Measurements from ENCODE around the gene PRPS1L1.

Gene PRPS1L1

DNA sequence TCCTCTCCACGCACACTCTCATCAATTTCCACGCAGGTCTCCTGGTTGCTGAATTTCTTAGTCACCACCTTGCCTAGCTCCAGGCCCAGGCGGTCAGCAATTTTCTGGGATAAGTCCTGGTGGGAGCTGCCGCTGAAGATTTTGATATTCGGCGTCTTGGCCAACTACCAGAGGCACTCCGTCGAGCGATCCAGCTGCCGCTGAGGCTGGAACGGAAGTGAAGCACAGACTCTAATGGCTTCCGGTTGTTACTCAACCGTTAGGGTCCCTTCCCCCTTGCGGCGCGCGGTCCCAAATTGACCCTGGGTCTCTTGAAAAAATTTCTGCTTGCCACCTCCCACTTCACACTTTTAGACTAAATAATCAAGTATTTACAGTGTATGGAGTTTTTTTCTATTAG, at the start of gene PRPS1L1:
PRPS1L1 (minus strand) TSS at position 219 of the 400 bp plus-strand sequence.
- DNase-seq (ENCODE audit: low read depth), result no peak

DNA sequence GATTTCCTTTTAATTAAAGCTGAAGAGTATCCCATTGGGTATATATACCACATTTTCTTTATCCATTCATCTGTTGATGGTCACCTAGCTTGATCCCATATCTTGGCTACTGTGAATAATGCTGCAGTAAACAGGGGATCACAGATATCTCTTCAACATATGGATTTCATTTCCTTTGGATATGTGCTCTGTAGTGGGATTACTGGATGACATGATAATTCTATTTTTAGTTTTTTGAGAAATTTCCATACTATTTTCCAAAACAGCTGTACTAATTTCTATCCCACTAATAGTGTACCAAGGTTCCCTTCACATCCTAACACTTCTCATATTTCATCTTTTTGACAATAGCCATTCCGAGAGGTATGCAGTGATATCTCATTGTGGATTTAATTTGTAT, 48.8 kb upstream of the PRPS1L1 start:
- no peak for DNase-seq (ENCODE audit: low read depth)

DNA sequence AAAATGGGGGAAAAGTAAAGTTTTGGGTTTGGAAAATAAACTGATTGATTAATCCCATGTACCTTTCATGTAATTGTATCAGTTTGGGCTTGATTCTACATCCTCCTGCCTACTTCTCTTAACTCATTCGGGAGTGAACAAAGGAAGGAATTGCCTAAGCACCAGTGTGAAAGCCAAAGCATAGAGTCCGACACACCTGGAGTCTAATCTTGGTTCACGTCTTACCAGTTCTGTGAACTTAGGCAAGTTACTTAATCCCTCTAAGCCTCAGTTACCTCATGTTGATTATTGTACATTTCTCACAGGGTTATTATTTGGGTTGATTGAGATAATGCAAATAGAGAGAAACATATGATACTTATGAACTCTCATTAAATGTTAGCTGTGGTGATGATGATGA, 41.1 kb upstream of the PRPS1L1 start:
- no peak for DNase-seq (ENCODE audit: low read depth)

DNA sequence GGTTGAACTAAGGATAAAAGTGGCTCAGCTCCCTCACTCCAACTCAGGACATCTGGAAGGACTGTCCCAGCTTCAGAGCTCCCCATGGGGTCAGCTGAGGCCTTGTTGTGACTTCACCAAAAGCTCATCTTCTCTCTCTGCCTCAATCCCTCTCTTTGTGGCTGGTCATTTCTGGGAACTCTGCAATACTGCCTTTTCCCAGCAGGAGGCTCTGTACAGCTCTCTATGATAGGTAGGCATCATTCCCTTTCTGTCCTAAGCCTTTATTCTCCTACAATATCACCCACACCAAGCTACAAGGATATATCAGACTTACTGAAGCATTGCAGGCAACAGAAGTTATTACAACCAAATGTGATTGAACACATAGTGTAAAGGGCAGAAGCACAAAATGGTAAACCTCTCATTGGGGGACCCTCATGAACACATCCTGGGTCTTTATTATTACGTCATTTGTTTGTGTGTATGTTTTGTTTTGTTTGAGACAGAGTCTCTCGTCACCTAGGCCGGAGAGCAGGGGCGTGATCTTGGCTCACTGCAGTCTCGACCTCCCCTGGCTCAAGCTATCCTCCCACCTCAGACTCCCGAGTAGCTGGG, 36.7 kb upstream of the PRPS1L1 start:
- DNase-seq (ENCODE audit: low read depth), result no peak

DNA sequence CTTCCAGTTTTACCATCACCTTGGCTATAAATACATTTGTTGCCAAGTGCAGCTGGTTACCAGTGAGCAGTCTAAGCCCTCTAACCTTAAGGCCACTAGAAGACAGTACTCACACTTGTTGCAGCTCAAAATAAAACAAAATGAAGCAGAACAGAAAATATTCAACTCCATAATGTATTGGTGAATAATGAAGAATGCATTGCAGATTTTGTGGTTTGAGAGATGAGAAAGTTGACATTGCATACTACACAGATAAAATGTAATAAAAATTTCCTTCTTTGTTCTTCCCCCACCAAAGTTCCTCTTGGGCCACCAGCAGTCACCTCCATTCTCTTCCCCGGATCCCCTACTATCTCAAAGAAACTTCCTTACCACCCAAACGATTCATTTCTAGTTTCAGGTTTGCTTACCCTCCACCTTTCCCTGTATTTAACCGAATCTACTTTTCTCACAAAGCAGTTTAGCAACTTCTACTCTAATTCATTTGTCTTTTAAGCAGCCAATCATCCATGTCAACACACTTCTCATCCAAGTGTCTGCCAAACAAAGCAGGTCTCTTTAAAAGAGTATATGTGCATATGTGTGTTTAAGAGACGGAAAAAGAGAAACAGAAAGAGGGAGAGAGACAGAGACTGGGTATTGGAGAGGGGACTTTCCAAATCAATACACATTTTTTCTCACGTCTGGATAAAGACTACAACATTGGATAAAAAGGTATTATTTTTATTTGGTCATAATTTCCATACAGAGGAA, 35.7 kb upstream of the PRPS1L1 start:
- no peak for DNase-seq (ENCODE audit: low read depth)

DNA sequence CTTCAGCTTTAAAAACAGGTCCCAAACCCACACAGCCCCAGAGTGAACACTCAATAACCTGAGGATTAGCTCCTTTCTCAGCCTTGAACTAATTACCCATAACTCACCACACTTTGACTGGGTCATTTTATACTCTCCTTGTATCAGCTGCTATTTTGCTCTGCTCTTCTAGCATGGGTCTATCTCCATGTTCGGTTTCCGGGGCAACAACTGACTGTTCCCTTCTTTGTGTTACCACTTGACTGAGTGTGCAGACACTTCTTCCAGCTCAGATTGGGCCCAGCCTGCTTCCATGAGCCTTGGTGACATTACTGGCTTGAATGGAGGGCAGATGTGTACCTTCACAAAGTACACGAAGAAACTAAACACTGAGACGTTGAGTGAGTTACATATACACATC, 31.5 kb upstream of the PRPS1L1 start:
- DNase-seq (ENCODE audit: low read depth), result no peak

DNA sequence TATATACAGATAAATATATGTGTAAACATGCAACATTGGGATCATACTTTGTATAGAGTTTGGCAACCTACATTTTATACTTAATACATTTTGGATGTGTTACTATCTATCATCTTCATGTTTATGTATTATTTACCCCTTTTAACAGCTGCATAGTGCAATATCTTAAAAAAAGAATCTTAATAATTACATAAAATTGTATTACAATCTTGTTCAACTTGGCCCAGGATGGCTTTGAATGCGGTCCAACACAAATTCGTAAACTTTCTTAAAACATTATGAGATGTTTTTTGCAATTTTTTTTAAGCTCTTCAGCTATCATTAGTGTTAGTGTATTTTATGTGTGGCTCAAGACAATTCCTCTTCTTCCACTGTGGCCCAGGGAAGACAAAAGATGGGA, 26.3 kb upstream of the PRPS1L1 start:
- no peak for DNase-seq (ENCODE audit: low read depth)

DNA sequence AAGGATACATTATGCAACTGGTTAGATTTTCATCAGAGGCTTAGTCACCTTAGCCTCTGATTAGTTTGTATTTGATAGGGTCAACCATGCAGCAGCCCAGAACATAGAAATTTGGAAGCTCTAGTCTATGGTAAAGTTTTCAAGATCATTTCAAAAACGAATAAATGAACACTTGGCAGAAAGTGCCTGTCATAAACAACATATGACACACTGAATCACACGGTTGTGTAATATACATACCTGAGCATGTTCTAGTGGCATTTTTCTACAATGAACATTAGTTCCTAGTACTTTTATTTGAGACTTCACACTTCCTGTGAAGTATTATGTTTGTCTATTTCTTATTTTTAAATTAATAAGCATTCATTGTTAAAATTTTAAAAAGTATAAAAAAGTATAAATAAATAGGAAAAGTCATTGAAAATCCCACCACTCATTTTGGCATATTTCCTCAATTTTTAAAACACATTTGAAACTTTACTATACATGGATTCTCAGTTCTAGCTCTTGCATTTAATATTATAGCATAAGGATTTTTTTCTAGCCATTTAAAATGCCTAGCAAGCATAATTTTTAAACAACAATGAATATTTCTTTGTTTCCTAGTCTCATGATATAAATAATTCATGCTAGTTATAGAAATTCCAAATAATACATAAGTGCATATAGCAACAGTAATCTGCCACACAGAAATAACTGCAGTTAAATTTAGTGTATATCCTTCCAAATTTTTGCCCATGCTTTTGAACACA, 25.7 kb upstream of the PRPS1L1 start:
- no peak for DNase-seq (ENCODE audit: low read depth)

DNA sequence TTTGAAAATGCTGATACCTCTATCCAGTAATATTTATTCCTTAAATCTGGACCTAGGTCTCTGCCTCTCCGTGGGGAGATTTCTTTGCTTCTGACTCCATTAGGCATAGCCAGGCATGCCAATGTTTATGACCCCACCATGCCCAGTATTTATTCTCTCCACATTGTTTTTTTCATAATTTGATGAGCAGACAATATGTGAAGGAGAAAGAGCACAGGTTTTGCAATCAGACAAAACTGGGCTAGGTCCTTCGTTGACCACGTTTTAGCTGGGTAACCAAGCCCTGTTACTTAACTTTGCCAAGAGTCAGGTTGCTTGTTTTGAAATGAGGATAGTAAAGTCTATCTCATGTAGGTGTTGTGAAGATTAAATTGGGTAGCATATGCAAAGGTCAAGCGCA, 21.6 kb upstream of the PRPS1L1 start:
- no peak for DNase-seq (ENCODE audit: low read depth)

DNA sequence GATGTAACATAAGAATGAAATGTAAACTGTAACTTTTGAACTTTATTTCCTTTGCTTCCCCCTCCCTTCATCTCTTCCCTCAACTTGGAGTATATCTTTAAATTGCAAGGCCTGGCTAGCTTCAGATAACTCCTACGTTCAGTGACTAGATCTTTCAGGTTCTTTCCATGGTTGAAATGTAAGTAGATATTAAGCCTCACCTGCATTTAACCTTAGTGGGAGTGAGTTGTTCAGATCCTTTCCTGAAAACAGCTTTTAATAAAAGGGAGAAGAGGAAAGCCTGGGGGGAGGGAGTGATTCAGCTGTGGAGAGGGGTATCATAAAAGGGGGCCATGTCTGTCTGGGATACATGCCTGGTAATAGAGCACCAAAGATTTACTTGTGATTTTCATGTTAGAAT, 19.0 kb upstream of the PRPS1L1 start:
- no peak for DNase-seq (ENCODE audit: low read depth)

DNA sequence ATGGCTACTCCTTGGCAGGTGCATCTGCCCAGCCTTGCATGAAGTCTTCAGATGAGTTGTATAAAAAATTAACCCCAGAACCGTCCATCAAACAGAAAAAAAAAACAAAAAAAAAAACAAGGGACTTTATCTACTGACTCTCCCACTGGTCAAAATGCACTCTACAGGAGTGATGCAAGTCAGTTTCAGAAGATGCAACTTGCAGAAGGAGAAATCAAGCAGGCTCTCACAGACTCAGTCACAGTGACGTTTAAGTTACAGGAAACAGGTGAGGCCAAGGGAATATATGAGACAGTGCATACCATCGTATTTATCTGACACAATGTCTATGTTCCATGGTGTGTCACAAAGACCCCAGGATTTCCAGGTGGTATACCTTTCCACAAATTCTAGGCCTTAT, 17.5 kb upstream of the PRPS1L1 start:
- DNase-seq (ENCODE audit: low read depth), result no peak

DNA sequence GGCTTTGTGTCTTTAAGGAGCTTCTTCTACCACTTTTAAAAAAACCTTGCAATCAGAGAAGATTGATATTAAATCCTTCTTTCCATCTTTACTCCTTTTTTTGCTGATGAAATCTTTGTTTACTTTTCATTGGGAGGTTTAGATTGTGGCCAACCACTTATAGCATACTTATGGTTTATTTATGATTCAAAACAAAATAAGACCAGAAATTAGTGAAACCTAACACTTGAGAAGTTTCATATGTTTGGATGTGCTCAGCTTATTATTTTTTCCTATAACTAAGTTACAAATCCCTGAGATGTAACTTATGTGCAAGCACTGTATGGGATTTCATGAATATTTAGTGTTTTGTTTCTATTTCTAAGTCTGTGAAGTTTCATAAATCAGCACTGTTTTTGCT, 13.5 kb upstream of the PRPS1L1 start:
- DNase-seq (ENCODE audit: low read depth), result no peak

DNA sequence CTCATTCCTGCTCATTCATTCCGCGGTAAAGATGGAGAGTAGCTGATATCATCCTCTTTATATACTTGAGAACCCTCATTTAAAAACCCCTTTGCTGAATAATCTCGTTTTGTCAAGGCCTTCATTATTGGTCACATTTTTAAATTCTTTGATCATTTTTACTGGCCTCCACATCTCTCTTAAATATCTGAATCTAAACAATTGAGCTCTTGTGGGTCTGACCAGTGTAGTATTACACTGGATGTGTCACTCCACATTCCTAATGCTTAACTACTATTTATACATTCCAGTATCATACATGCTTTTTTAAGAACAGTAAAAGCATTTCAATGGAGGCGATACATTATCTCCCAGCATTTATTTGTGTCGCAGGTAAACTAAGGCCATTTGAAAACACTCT, 12.6 kb upstream of the PRPS1L1 start:
- no peak for DNase-seq (ENCODE audit: low read depth)

DNA sequence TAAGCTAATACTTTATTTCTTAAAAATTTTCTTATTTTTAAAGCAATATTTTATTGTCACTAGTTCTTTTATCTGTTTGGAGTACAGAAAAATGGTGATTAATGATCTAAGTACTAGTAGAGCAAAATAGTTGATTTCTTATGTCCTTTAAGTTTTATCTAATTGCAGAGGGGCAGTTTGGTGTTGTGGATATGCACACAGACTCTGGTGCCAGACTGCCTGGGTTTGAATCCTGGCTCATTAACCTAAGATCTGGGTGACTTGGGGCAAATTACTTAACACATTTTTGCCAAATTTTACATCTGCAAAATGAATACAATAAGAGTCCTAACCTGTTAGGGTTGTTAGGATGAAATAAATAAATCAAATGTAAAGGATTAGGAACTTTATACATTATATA, 10.7 kb upstream of the PRPS1L1 start:
- no peak for DNase-seq (ENCODE audit: low read depth)

DNA sequence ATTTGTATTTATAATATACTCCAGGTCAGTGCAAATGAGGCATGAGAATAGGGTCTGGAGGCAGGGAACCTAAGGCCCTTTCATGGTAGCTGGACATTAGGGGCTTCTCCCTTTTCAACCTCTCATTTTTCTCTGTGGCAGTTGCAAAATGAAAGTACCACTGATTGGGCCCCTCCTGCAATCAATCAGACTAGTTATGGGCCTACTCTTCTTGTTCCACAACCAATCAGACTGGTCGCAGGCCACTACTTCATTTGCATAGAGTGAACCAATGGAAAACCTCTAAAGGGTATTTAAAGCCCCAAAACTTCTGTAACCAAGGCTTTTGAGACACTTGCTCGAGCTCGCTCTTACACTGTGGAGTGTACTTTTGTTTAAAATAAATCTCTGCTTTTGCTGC, 10.0 kb upstream of the PRPS1L1 start:
- DNase-seq (ENCODE audit: low read depth), result no peak

DNA sequence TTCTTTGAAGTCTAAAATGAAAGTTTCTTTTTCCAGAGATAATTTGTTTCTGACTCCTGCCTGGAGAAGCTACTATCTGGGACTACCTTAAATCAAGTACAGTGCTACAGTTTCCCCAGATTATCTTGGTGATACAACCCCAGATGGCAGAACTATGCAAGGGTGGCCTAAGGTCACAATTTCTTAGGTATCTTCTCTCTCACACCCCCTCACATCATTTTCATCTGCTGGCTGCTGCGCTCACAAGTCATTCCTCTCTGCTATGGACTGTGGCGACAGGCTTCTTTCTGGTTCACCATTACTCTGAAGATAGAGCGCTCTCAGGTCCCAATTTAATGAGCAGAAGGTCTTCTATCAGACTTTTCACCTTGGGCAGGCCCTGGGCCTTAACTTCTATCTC, 9.1 kb upstream of the PRPS1L1 start:
- DNase-seq (ENCODE audit: low read depth), result no peak

DNA sequence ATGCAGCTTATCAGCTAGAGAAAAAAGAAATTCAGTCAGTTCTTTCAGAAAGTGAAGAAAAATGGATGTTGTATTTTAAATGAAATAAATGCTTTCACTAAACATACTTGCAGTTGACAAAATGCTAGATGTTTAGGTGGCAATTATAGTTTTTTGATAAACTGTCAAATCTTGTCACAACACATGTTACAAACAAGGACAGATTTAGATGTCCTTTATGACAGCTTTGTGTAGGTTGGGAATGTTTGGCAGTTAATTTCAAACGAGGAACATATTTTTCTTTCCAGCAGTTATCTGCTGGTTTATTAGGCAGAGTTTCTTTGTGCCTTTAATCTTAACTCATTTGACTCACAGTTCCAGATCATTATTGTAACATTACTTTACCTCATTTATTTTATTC, 3.1 kb upstream of the PRPS1L1 start:
- no peak for DNase-seq (ENCODE audit: low read depth)

DNA sequence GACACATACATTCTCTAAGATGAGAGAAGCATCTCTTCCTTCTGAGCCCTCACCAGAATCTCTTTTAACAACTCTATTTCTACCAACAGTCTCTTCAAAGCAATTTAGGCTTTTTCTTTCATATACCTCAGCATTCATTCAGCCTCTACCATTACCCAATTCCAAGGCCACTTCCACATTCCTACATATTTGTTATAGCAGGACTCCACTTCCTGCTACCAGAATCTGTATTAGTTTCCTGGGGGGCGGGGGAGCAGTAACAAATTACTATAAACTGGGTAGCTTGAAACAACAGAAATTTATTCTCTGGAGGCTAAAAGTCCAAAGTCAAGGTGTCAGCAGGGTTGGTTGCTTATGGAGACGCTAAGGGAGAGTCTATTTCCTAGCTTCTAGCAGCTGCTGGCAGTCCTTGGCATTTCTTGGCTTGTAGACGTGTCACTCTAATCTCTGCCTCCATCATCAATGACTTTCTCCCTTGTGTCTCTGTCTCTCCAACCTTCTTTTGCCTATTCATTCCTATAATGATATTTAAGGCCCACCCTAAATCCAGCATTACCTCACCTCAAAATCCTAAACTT, 7.4 kb downstream of the PRPS1L1 start:
- no peak for DNase-seq (ENCODE audit: low read depth)

DNA sequence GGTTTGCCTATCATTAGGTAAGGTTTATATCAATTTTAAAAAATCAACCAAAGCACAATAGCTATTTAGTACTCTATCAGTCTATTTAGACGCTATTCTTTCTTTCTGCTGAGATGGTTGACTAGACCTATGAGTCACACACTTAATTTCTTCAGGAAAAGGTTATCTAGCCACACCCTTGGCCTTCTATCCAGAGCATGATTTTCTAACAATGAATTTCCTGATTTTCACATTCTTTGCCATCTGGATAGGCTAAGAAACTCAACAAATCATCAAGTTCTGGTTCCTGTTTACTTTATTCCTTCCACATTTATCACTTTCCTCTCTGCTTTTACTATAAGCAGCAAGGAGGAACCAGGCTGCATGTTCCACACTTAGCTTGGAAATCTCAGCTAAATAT, 8.1 kb downstream of the PRPS1L1 start:
- no peak for DNase-seq (ENCODE audit: low read depth)

DNA sequence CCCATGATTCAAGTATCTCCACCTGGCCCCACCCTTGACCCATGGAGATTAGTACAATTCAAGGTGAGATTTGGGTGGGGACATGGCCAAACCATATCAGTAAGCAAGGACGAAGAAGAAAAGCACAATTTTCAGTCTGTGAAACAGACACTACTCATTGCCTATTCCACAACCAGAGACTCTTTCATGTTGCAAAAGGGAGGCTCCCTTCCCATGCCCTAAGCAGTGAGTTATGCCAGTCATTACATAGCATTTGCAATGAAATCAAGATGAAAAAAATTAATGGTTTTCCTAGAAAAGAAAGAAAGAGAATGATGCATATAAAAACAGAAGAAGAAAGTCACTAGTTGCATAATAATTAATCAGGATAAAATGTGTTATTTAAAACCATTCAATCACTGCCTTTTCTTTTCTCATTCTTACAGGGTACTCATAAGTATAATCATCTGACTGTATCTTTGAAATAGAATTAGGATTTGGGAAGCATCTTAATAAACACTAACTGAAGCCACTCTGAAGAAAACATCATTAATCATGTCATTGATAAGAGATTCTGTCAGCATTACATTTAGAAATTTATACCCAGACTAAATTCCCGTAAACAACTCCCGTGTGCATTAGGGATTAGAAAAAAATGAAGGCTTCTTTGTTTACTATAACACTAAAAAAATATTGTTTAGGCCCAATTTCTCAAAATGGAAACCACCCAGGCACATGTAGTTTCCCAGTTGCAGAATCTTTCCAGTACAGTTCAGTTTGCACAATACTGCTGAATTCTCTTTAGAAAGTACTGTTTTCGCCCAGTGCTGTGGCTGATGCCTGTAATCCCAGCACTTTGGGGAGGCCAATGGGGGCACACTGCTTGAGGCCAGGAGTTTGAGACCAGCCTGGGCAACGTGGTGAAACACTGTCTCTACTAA, 9.1 kb downstream of the PRPS1L1 start:
- DNase-seq (ENCODE audit: low read depth), result no peak

DNA sequence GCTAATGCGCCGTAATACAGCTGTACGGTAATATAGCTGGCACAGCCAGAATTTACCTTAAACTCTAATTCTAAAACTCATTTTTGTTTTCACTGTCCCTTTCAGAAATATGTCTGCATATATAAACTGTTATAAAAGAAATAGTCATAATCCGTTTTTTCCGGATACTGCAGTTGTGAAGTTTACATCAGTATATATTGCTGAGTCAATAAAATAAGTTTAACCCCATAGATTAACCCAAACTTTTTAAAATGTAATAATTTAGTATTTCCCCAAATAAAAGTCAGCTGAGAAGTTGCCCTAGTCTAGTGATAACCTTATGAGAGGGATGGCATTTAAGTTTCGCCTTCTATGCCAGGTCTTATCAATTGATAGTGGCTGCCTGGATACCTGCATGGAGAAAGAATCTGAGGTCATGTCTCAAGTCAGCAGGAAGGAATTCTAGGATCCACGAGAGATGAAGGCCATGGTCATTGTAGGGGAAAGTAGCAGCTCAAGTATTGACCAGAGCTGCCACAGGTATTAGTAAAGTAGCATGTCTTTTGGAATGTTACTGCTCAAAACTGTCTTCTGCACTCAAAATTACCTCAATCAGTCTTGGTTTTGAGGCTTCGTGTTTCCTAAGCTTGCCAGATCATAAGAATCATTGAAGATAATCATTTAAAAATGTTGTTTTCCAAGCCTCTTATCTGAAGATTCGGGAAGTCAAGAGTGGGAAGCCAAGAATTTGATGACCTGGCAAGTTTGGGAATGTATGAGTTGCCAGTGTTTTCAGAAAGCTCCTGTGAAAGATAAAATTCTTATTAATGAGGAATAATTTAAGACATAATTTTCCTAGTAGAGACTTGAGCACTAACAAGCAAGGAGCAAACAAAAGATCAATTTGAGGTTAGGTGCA, 10.8 kb downstream of the PRPS1L1 start:
- DNase-seq (ENCODE audit: low read depth), result no peak

Measured in stimulated activated CD8-positive, alpha-beta memory T cell treated with anti-CD3 and anti-CD28 coated beads, Interleukin-12 subunit alpha, Interleukin-12 subunit beta, amount 100 ng/mL, for 4 hours (primary cell).